ENCODE data around the gene SULT2B1.
"Not testable (repeated sequence)": the region's sequence is repeated elsewhere in the genome, so short reads cannot be mapped to it uniquely, and the experiment has no call there.

Gene SULT2B1

DNA sequence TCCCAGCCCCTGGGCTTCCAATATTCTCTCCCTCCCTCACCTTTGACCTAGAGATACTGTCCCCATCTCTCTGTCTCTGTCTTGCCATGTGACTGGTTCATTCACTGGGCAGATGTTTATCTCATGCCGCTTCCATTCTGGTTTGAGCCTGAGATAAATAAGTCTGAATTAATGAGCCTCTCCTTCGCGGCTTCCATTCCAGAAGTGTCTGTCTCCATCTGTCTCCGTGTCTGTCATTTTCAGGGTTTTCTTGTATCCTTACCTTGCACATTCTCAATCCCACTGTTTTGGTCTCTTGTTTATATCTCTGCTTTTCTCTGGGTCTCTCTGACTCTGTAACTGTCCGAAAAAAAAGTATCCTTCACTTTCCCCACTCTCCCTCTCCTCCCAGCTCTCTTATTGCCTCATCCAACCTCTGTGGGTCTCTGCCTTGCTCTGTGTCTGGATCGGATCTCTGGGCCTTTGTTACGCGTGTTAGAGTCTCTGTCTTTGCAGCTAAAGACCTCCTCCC, 71.6 kb downstream of the SULT2B1 start:
- DNase-seq: no peak

DNA sequence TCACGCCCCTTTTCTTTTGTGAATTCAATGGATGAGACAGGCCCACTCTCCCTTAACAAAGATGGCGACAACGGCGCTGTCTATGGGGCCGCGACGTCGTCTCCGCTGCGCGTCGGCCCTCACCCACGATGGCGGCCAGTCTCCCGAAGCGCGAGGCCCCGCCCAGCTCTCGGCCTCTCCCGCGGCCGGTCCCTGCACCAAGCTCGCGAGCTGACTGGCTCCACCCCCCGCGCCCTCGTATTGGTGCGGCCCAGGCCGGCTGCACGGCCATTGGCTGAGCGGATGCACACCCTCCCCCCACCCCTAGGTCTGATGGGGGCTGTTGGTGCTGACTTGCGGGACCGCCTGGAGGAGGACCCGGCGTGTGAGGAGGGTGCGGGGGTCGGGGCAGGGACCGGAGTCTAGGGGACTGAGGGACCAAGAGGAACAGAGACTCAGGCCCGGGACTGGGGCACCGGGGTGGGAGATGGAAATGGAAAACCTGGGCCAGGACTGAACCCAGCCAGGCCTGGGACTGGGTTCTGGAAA, 72.2 kb downstream of the SULT2B1 start:
- peak; percentile 95 to 99 (median 97) for DNase-seq

DNA sequence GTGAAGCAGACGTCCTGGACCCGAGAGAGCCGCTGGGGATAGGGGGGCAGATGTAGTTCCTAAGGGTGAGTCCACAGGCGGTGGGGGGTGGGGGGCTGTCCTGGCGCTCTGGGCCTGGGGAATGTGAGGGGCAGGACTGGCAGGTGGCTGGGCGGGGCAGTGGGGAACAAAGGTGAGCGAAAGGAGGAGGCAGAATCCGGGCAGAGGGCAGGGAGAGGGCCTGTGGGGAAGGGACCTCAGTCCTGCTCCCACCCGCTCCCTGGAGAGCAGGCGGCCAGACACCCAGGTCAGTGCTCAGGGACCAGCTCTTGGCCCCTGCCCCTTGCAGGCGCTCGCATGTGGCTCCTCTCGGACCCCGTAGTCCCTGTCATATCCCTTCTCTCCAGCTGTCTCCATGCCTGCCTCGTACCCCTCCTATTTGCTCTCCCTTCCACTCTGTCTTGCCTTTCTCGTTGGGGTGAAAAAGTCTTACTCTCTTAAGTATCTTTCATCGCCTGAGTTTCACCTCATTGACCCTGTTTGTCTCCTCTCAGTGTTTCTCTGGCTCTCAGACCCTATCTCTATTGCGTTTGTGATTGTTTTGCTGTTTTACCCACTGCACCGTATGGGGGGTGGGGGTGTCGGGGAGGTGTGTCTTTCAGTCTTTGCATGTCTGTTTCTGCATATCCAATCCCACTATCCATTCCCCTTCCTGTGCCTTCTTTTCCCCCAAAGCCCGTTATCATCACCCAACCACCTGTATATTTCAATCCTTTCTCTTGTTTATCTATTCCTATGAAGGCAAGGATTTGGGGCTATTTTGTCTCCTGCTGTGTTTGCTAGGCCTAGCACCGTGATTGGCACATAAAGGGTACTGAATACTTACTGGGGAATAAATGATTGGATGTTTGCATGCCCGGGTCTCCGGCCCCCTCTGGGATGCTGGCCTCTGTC, 73.1 kb downstream of the SULT2B1 start:
- DNase-seq: no peak

- no peak for DNase-seq
These were observed 73.9 kb downstream of the SULT2B1 start for GRCh38 chr19:48625891-48626327.

GRCh38 chr19:48627201-48627864, 75.4 kb downstream of the SULT2B1 start:
- no peak for DNase-seq

DNA sequence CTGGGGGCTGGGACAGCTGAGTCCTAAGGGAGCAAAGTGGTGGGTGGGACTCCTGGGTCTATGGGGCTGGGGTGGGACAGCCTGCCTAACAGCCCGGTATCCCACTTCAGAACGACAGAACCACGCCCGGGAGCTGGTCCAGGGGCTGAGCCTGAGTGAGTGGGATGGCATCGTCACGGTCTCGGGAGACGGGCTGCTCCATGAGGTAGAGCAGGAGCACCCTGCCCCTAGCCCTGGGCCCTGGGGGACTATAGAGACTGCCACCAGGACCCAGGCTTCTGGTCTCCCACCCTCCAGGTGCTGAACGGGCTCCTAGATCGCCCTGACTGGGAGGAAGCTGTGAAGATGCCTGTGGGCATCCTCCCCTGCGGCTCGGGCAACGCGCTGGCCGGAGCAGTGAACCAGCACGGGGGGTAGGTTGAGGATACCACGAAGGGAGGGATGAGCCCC, 75.9 kb downstream of the SULT2B1 start:
- DNase-seq: no peak

DNA sequence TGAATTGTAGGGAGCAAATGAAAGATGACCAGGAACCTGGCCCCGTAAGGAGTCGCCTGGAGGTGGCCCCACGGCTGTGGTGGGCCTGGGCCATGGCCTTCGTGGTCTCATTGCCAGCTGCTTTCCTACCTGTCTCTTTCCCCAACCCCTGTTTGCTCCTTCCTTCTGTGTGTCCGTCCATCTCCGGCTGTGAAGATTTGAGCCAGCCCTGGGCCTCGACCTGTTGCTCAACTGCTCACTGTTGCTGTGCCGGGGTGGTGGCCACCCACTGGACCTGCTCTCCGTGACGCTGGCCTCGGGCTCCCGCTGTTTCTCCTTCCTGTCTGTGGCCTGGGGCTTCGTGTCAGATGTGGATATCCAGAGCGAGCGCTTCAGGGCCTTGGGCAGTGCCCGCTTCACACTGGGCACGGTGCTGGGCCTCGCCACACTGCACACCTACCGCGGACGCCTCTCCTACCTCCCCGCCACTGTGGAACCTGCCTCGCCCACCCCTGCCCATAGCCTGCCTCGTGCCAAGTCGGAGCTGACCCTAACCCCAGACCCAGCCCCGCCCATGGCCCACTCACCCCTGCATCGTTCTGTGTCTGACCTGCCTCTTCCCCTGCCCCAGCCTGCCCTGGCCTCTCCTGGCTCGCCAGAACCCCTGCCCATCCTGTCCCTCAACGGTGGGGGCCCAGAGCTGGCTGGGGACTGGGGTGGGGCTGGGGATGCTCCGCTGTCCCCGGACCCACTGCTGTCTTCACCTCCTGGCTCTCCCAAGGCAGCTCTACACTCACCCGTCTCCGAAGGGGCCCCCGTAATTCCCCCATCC, 76.7 kb downstream of the SULT2B1 start:
- no peak for DNase-seq

- peak in 1 of 3 experiments; percentile 66 for DNase-seq
These were observed 77.3 kb downstream of the SULT2B1 start for GRCh38 chr19:48629297-48629598.

DNA sequence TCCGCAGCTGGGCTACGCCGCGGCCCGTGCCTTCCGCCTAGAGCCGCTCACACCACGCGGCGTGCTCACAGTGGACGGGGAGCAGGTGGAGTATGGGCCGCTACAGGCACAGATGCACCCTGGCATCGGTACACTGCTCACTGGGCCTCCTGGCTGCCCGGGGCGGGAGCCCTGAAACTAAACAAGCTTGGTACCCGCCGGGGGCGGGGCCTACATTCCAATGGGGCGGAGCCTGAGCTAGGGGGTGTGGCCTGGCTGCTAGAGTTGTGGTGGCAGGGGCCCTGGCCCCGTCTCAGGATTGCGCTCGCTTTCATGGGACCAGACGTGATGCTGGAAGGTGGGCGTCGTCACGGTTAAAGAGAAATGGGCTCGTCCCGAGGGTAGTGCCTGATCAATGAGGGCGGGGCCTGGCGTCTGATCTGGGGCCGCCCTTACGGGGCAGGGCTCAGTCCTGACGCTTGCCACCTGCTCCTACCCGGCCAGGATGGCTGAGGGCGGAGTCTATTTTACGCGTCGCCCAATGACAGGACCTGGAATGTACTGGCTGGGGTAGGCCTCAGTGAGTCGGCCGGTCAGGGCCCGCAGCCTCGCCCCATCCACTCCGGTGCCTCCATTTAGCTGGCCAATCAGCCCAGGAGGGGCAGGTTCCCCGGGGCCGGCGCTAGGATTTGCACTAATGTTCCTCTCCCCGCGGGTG, 77.8 kb downstream of the SULT2B1 start:
- peak in 2 of 3 experiments; percentile 5 to 80 for DNase-seq

GRCh38 chr19:48630296-48631063, 78.5 kb downstream of the SULT2B1 start:
- no peak for DNase-seq

DNA sequence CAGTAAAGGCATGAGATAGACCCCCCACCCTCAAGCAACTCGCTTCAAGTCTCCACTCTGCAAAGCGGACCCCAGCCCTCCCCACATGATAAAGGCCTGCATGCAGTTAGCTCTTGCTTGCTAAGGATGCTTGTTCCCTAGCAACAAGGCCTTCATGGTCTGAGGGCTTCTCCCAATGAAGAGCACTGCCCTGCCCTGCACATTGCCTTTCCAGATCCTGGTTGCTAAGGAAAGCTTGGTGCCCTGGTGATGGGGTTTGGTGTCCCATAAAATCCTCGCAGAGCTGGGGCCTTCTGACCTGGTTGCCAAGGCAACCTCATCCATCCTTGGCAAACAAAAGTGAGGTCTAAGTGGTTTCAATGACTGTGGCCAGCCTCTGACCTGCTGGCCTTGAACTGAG, 79.3 kb downstream of the SULT2B1 start:
- DNase-seq: peak in 1 of 3 experiments; percentile 74

- not testable (repeated sequence) for DNase-seq
These were observed 80.3 kb downstream of the SULT2B1 start for GRCh38 chr19:48632286-48632685.

DNA sequence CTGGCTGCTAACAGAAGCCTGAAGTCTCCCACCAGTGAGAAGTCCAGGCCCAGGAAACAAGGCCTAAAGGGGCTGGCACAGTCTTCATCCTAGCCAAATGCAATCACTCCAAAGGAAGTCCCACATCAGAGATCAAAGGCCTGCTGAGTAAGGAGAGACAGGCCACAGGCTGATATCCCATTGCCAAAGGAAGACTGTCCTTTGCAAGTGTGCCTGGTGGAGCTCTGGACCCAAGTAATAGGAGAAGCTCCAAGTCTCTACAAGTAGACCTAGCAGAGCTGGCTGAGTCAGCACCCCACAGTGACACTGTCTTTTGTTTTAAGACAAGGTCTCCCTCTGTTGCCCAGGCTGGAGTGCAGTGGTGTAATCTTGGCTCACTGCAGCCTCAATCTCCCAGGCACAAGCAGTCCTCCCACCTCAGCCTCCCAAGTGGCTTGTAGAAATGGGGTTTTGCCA, 80.7 kb downstream of the SULT2B1 start:
- no peak for DNase-seq

DNA sequence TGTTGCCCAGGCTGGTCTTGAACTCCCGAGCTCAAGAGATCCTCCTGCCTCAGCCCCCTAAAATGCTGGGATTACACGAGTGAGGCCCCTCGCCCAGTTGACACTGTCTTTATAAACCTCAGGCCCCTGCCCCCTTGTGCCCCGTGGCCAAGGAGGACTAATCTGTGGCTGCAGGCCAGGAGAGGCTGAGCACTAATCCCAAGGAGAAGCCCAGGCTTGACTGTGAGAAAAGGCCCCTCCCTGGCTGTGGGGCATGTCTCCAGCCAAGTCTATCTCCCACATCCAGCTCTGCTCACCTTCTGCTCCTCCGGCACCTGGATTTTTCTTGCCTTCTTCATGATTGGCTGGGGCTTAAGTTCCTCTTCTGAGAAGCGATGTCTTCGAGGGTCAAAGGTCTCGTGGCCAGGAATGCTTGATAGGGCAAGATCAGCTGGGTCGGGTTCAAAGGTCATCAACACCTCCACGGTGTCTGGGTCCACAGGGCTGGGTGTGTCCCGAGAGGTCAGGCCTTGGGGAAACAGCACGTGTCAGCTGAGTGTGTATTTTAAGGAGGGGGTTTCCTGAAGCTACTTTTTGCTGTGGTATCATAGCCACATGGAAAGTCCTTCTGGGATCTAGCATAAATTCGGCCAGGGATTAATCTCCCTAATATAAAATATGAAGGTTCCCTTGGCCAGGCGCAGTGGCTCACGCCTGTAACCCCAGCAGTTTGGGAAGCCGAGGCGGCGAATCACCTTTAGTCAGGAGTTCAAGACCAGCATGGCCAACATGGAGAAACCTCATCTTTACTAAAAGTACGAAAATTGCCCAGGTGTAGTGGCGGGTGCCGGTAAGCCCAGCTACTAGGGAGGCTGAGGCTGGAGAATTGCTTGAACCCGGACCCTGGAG, 81.4 kb downstream of the SULT2B1 start:
- DNase-seq: no peak

- no peak for DNase-seq
These were observed 82.0 kb downstream of the SULT2B1 start for GRCh38 chr19:48634036-48634342.

GRCh38 chr19:48634424-48635262, 82.7 kb downstream of the SULT2B1 start:
- peak; percentile 95 to 98 (median 97) for DNase-seq

- DNase-seq: peak; percentile 74 to 86 (median 76)
These were observed 83.4 kb downstream of the SULT2B1 start for GRCh38 chr19:48635263-48635965.
